ENCODE results near the gene ARSB. TPM values are rescaled to one million over a fixed set of nuclear protein-coding genes. Genes with fewer than 3 reads are reported as not detected.
"Not testable (repeated sequence)": the region's sequence is repeated elsewhere in the genome, so short reads cannot be mapped to it uniquely, and the experiment has no call there.

ARSB gene
- total RNA-seq, 1 experiment from 2014 or later = 11.7 TPM

DNA sequence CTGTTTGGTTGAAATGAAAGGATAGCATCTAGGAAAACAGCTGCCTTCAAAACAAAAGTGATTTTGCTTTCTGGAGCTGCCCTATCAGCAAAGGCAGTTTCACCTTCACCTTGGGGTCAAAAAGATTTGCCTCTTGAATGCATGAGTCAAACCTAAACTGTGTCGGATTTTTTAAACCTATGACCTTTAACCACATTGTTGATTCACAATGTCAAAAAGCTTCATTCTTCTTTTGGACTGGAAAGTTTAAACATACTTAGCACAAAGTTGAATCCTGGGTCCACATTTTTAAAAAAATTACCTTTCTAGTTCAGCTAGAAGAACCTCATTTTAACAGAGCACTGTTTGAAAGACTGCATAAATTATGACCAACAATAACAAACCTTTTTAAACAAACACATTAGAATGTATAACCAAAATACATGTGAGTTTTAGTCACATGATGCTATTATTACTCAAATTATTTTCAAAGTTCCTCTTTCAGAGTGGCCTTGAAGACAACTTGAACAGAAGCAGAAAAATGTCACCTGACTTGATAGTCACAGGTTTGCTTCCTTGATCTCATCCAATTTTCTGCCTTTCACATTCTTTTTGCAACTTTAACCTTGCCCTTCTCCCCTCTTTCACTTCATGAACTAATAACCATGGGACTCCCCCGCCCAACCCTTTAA, 226.8 kb downstream of the ARSB start:
- peak; percentile 45 for DNase-seq (ENCODE audit: low read depth)

DNA sequence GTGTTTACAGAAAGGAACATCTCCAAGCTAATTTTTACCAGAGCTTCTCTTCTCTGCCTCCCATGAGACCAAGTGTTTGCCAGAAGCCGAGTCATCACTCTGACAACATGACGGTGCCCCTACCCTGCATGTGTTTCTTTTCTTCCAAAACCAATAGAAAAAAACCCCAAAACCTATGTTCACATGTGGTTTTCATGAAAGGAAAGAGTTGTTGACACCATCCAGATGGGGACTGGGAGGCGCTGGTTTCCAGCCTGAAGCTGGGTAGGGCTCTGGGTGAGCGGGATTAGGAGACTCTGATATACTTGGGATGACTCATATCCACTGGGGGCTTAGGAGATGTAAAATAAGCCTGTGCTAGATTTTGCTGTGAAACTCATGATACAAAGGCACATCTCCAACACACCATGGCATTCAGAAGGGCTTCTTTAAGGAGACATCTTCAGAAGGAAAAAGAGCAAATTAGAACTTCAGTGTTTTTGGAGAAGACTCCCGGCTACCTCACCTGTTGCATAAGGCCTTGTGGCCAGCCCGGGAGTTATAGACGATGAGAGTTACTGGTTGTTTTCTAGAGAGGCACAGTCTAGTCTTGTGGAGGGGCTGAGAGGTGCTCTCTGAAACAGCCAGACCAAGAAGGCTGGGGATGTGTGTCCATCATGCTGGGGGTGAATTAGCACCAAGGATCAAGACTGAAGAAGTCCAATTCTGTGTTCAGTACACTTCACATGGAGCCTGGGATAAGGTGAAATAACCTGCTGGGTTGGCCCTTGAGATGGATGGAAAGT, 227.6 kb downstream of the ARSB start:
- DNase-seq (ENCODE audit: low read depth) = peak; percentile 81

DNA sequence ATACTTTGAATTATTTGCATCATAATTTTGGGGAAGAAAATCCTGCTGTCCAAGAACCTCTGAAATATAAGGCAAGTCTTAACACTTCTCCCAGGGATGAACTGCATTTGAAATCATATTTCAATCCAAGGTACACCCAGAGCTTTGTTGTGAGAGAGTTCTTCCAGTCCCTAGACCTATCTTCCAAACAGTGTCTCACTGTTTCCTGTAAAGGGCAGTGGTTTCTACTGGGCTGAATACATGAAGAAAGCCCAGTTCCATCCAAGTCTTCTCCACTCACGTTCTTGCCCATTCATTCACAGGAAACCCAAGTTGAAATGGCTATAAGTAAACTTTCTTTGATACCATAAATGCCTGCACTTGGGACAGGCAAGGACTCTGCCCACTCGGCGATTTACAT, 228.3 kb downstream of the ARSB start:
- no peak for DNase-seq (ENCODE audit: low read depth)

DNA sequence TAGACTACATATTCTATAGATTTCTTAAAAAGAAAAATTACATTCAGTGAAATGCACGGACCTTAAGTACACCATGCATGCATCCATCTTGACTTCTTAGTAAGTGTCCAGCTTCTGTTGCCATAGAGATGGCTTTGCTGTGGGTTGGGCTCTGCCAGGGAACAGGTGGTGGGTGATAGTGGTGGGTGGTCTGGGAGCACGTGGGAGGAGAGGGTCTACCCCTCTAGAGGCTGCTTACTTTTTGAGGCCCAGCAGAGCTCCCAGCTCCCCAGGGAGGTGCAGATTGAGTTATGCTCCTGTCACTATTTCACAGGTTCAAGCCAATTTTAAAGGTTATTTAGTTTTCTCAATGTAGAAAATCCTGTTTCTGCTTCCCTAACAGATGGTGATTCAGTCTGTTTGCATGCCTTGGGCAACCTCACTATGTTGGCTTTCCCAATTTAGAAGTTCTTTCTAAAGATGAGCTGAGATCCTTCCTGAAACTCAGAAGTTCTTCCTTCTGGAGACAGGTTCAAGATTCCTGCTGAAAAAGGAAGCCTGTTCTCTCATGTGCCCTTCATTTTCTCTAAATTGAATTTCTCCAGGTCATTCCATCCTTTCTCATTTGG, 229.2 kb downstream of the ARSB start:
- no peak for DNase-seq (ENCODE audit: low read depth)

DNA sequence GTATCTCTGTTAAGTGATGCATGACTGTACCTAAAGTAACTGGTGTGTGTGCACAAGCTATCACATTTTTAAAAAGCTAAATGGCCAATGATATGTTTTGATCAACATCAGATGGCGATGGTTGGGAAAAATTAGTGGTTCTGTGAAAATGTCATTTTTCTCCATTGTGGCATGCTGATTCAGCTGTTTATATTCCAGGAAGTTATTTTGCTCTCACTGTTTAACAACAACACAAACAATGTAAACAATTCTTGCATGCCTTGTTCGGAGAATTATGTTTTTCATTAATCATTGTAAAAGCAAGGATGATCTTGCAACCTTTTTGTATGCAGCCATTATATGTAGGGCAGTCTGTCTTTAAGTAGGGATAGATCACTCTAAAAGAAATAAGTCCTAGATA, 230.5 kb downstream of the ARSB start:
- DNase-seq (ENCODE audit: low read depth) = no peak

DNA sequence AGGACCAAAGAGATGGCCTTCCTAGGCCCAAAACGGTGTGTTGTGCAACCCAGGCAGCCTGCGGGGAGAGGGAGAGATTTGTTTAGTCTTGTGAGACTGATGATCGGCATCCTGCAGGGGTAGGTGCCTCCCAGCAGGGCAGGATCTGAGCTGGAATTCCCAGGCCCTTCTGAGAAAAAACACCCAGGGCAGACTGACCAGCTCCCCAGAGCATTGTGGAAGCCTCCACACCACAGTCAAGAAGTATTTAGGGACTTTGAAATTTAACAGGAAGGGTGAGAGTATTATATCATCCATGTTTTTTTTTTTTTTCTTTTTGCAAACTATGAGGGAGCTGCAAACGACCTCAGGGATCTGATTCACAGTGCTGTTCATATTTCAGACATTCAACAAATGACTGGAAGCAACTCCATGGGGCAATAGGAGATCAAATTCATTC, 232.0 kb downstream of the ARSB start:
- DNase-seq (ENCODE audit: low read depth) = no peak

DNA sequence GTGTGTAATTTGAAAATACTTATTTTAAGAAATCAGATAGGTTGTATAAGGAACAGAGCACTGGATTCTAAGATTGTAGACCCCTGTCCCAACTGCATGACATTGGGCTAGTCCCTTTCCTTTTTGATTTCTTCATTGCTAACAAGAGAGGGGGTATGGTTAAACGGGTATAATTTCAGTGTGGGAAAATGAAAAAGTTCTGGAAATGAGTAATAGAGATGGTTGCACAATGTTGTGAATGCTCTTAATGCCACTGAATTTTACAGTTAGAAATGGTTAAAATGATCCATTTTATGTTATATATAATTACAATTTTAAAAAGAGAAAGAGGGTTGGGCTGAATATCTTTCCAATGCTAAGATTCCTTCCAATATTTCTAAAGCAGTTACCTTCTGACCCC, 233.2 kb downstream of the ARSB start:
- DNase-seq (ENCODE audit: low read depth) = no peak

DNA sequence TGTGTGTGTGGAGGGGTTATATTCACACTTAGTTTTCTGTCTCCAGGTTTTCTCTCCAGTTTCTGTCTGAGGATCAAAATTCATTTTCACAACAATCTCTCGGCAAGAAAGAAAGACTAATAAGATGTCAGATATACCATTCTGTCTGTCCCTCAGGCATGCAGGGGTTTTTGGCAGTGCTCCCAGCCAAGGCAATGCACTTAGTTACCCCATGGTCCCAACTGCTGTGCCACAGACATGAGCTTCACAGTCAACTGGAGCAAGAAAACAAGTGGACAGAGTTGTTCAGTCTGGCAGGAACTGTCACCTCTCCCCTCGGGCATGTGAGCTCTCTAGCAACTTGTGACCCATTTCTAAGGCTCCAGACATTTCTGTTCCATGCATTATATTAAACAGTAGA, 234.8 kb downstream of the ARSB start:
- DNase-seq (ENCODE audit: low read depth) = no peak

DNA sequence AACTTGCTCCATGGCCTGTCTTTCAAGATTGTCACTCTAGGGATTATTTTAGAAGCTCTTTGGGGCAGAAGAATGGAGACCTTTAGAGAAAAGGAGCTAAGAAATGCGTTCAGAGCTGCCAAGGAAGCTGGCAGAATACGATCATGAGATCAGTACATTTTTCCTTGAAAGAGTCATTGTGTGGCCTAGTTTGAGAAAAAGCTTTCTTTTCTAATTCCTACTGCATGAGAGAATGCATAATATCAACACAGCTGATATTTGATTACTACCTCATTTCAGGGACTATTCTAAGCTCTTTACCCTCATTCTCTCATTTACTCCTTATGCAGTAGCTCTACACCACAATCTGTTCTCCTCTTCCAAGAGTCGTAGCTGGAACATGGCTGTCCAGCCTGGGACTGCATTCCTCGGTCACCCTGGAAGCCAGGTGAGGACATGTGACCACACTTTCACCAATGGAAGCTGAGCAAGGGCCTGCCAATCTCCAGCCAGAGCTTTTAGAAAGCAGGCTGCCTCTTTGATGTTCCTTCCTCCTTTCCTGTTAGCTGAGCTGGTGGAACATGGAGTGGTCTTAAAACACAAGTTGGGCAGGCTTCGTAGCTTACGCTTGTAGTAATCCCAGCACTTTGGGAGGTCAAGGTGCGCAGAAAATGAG, 237.3 kb downstream of the ARSB start:
- peak; percentile 19 for DNase-seq (ENCODE audit: low read depth)

DNA sequence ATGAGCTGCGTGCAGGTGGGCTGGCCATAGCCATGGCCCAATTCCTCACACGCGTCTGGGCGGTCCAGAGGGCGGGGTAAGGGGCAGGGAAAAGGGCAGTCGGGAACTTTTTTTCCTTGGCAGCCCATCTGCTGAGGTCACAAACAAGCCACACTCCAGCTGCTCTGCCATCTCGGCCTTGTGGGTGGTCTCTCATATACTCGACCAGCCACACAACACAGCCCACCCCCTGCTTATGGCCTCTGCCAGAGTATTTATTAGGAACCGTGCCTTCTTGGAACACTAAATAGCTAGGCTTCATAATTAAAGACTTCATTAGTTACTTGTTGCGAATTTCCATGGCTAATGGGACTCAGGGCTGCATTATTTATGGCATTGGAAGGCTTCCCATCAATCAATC, 238.1 kb downstream of the ARSB start:
- DNase-seq (ENCODE audit: low read depth) = no peak

DNA sequence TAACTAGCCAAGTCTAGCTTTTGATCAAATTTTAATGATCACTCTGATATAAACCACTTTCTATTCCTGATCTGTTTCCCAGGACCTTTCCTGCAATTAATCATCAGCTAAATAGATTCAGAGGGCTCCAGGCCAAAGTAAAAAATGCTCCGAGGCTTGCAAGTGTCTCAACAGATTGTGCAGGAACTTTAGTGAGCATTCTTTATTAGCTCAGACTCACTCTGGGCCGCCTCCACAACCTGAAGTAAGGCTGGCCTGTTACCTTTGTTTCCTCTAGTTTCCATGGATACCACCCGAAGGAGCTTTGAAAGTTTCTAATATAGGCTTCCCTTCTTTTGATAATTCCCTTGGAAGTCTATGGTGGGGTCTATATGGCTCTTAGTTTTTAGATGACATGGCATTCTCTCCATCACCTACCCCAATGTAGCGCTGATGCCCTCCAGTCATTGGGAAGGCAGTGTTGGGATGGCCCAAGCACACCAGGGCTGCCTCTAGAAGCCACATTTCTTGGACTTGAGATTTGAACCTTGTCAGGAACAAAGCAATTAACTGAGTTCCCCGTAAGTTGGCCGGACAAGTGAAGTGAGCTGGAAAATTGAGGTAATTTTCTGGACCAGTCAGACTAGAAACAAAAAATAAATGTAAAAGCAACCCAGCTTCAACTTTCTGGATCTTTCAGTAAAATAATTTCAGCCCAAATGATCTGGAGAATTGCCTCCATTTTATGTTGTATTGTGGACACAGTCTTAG, 238.9 kb downstream of the ARSB start:
- DNase-seq (ENCODE audit: low read depth) = no peak

DNA sequence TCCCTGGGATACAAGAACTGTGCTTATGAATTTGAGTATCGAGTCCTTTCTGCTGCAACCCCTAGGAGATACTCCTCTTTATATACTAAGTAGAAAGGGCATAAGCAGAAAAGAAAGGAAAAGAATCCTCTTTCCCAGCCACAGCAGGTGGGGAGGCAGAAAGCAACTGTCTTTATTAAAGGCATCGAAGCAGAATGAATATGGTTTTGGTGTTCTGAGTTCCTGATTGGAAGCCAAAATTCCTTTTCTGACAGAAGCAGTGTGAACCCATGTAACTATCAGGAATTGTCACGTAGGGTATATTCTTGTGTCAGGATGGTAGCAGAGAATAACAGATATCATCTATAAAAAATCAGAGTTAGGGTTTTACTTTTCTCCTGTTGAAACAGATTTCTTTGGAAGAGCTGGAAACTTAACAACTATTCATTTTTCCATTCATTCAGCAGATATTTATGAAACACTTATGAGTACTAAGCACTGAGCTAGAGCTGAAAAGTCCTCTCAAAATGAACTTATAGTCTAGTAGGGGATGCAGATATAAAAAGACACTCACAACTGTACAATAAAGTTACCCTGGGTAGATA, 240.1 kb downstream of the ARSB start:
- no peak for DNase-seq (ENCODE audit: low read depth)

DNA sequence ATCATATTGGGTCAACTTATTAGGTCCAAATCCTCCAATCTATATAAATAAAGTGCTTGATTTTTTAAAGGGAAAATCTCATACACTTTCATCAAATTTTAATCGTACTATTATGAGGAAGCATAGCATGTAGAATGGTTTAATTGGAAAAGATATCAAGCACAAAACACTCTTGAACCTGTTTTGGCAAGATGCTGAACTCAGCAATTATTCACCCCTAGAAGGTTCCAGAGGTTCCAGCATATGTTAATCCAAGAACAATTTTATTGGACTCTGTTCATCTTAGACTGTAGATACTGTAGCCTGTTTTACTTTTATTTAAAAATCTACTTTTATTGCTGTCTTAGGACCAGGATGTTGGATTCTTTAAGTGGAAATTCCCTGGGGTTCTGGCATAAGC, 244.1 kb downstream of the ARSB start:
- no peak for DNase-seq (ENCODE audit: low read depth)

DNA sequence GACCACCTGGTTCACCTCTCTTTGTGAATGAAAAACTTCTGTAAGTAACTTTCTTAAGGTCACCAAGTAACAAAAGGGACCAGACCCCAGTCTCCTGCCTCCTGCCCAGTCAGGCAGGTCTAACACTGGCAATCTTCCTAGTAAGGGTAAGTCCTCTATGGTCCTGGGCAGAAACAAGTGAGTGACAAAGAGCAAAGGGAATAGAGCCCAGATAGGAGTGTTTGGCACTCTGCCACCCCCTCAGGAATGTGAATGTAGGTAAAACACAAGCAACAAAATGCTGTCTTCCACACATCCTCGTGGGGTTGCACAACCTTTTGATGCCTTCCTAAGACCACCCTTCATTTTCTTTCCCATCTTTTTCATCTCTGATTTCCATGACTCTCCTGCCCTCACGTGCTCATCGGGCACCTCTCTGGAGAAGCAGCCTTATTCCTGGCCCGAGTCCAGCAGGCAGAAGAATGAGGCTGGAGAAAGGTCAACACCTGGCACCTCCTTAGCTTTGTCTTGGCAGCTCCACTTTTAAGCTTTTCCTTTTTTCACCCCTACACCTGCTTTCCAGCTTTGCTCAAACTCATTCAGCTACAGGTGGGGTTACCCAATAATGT, 246.3 kb downstream of the ARSB start:
- DNase-seq (ENCODE audit: low read depth) = peak; percentile 13

DNA sequence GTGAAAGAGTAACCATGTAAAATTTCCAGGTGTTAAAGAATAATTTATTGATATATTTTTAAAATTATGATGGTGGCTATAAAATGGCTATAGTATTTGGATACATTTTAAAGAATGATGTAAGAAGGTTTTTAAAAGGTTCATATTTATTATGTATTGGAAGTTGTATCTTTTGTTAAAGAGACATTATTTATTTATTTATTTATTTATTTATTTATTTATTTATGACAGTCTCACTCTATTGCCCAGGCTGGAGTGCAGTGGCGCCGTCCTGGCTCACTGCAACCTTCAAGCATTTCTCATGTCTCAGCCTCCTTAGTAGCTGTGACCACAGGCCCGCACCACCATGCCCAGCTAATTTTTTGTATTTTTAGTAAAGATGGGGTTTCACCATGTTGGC, 247.0 kb downstream of the ARSB start:
- no peak for DNase-seq (ENCODE audit: low read depth)

DNA sequence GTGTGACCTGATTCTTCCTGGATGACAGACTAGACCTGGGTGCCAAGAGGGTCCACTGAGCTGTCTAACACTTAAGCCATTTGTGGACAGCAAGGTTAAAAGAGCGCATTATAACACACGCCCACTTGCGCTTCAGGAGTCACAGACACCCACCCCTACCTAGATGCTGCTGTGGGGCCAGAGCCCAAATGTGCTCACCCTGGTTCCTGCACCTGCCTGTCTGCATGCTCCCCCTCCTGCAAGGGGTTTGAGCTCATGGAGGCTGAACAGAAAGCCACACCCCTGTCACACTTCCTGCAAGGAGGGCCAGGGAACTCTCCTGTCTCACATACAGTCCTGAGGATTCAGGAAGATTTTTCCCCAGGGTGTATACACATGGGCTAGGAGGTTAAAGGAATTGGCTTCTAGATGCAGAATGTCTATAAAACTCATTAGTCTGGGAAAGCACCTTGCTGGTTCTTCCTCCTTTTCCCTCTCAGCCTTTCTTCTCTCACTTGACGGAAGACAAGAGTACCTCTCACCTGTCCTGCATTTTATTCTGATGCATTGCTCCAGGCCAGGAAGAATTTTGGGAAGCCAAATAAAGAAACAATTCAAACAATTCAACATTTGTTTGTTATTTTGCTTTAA, 249.2 kb downstream of the ARSB start:
- DNase-seq (ENCODE audit: low read depth) = no peak

DNA sequence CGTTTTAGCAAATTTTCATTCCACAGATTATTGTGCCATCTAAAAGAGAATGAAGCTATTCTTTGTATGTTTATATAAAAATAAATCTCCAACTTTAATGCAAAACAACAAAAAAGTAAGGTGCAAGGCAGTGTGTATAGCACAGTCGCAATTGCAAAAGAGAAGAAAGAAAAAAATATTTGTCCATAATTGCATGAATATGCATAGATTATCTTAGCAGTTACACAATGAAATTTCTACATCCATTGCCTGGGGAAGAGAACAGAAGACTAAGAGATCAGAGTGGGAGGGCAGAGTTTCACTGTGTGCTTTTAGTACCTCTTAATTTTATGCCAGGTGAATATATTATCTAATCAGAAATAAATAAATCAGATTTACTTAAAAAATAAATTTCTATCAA, 250.2 kb downstream of the ARSB start:
- no peak for DNase-seq (ENCODE audit: low read depth)

DNA sequence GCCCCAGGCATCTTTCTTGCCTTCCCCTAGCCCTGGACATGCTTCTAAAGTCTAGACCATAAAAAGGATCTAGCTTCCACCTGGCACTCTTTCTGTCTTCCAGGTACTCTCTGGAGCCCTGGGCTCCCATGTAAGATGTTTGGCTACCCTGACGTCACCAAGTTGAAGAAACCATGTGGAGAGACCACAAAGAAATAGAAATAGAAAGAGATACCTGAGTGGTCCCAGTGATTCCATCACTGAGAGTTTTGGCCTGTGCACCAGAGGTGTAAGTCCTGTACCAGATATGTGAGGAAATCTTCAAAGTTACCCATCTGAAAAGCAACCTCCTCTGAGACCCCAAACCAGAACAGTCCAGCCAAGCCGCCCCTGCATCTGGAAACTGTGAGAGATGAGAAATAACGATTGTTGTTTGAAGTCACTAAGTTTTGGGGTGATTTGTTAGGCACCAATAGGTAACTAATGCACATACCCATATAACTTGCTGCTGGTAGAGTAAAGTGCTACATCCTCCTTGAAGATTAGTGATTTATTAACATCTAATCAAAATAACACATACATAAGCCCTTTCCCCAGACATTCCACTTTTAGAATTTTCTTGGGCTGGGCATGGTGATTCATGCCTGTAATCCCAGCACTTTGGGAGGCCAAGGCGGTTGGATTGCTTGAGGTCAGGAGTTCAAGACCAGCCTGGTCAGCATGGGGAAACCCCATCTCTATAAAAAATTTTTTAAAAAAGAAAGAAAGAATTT, 250.8 kb downstream of the ARSB start:
- DNase-seq (ENCODE audit: low read depth) = no peak

DNA sequence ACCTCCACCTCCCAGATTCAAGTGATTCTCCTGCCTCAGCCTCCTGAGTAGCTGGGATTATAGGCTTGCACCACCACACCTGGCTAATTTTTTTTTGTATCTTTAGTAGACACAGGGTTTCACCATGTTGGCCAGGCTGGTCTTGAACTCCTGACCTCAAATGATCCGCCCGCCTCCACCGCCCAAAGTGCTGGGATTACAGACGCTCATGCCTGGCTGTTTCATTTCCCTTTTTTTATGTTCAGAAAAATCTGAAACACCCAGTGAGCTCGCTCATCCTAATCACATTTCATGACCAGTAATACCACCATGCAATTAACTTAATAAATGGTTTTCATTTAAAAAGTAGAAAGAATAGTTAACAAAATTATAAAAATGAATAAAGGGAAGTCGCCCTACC, 252.4 kb downstream of the ARSB start:
- not testable (repeated sequence) for DNase-seq (ENCODE audit: low read depth)
